ENCODE data around the gene FTO.

Gene FTO

GRCh38 chr16:54153240-54153934 lies 449.4 kb downstream of the FTO start:
- H3K27ac ChIP-seq, result no peak overlapping the region
- TF ChIP-seq CTCF (conservative IDR thresholded peaks at IDR 0.05) (no peak), ZFX (IDR thresholded peaks at IDR 0.05) (no peak)

- TF ChIP-seq CTCF (conservative IDR thresholded peaks at IDR 0.05), result no peak
- no peak for TF ChIP-seq ZFX (IDR thresholded peaks at IDR 0.05)
- no peak overlapping the region for H3K27ac ChIP-seq
These were observed 452.4 kb downstream of the FTO start for GRCh38 chr16:54156349-54156748.

- TF ChIP-seq CTCF (conservative IDR thresholded peaks at IDR 0.05) (no peak), ZFX (IDR thresholded peaks at IDR 0.05) (no peak)
- no peak overlapping the region for H3K27ac ChIP-seq
These were observed 455.0 kb downstream of the FTO start for GRCh38 chr16:54158986-54159385.

GRCh38 chr16:54159490-54160080 lies 455.6 kb downstream of the FTO start:
- TF ChIP-seq ZFX (IDR thresholded peaks at IDR 0.05) (no peak), CTCF (conservative IDR thresholded peaks at IDR 0.05) (no peak)

GRCh38 chr16:54160252-54160860 lies 456.4 kb downstream of the FTO start:
- no peak overlapping the region for H3K27ac ChIP-seq
- TF ChIP-seq ZFX (IDR thresholded peaks at IDR 0.05), result no peak
- TF ChIP-seq CTCF (conservative IDR thresholded peaks at IDR 0.05), result no peak

More at GRCh38 chr16:54159490-54160080, 455.6 kb downstream of the FTO start:
- no peak overlapping the region for H3K27ac ChIP-seq

- no peak for TF ChIP-seq ZFX (IDR thresholded peaks at IDR 0.05)
- no peak for TF ChIP-seq CTCF (conservative IDR thresholded peaks at IDR 0.05)
- no peak overlapping the region for H3K27ac ChIP-seq
These were observed 457.3 kb downstream of the FTO start for GRCh38 chr16:54160939-54161897.
